ENCODE results near the gene ORMDL3.
"Not testable (repeated sequence)": the region's sequence is repeated elsewhere in the genome, so short reads cannot be mapped to it uniquely, and the experiment has no call there.

Gene ORMDL3

DNA sequence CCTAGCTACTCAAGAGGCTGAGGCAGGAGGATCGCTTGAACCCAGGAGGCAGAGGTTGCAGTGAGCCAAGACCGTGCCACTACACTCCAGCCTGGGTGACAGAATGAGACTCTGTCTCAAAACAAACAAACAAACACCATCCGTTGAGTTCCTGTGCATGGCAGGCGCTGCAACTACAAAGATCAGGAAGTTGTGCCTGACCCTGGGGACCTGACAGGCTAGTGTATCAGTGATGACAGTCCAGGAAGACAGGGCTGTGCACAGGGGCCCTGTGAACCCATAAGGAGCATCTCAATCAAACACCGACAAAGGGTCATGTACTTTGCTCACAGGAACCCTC is 21.1 kb upstream of the ORMDL3 start:
- DNase-seq, result not testable (repeated sequence)

DNA sequence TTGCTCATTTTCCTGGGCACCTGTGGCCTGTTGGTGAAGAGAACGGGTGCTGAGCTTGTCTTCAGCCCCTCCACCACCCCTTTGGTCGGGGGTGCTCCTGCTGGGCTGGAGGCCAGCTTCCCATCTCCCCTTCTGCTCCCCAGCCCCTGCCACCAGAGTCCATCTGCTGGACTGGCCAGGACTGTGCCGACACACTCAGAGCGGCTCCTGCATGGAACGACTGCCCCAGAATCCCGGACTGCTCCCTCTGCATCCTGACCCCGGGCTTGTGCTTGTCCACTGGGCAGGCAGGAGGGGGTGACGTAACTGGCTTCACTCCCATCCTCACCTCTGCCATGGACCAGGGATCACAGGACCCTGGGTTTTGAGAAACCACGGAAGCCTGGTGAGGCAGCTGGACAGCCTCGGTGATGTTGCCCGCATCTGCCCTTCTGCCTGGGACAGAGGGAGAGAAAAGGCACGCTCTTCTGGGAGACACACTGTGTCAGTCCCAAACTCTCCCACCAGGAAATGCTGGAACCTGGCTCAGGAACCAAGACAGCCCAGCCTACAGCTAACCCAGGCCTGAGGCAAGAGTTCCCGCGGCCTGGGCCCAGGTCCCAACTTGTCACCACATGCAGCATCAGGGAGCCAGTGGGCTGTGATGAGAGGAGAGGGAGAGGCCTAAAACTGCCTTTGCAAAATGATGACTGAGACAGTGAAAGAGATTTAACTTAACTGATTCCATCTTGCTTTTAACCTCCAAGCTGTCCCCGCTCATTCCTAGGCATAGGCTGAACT is 19.3 kb upstream of the ORMDL3 start:
- no peak for DNase-seq

DNA sequence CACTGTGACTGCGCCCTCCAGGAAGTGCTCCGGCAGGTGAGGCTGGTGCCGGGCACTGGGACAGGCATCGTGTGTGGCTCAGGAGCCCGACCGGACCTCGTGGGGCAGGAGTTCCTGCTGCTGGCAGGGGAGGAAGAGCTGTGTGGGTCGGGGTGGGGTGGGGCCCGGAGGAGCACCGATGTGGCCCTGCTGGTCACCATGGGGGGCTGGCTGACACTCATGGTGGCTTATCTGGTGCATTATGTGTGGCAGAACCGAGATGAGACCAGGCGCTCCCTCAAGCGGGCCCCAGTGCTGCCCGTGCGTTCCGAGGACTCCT is 17.0 kb upstream of the ORMDL3 start:
- no peak for DNase-seq

DNA sequence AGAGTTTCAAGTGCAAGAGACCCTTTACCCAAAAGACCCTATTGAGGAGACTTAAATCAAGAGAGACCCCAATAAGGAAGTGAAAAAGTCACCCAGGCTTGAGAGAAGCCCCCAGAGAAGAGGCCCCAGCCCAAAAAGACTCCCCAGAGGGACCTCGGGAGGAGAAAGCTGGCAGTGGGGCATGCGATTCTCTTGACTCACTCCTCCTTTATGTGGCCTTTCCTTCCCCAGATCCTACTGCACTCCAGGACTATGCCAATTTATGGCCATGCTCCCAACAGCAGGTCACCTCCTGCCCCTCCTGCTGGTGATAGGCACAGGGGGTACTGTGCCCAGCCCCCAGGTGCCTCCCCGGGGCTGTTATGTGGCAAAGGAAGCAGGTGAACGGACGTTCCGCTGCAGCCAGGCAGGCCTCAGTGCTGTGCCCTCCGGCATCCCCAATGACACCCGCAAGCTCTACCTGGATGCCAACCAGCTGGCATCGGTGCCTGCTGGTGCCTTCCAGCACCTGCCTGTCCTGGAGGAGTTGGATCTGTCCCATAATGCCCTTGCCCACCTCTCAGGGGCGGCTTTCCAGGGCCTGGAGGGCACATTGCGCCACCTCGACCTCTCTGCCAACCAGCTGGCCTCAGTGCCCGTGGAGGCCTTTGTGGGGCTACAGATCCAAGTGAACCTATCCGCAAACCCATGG is 16.4 kb upstream of the ORMDL3 start:
- no peak for DNase-seq

DNA sequence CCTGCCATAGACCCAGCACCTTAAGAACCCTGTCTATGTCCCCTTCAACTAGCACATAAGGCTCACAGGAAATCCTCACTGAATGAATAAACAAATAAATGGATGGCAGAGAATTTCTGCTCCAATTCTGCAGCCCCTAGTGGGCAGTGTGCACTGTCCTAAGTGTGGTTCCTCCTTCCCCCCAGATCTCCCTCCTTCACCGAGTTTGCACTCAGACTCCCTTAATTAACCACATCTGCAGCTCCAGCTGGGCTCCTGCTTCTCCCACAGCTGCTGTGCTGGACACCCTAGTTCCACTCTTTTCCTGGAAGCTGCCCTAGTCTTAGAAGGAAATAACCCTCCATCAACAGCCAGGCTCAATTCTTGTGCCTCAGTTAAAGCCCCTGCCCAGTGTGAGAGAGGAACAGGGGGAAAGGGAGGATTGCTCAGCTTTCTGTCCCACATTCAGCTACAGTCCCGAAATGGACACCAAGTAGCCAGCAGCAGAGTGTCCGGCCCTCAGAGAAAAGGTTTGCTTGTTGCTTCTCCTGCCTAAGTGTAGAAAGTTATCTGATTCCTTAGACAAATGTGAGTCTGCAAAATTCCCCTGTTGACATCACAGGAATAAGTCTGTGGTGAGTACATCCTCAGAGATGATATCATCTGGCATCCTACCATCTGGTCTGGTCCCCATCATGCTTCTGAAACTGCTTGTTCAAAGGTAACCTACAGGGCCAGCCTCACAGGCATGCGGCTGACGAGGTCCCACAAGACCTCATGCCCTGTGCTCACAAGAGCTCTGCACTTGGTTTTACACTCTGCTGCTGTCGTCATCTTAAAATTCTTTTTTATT is 12.4 kb upstream of the ORMDL3 start:
- no peak for DNase-seq

DNA sequence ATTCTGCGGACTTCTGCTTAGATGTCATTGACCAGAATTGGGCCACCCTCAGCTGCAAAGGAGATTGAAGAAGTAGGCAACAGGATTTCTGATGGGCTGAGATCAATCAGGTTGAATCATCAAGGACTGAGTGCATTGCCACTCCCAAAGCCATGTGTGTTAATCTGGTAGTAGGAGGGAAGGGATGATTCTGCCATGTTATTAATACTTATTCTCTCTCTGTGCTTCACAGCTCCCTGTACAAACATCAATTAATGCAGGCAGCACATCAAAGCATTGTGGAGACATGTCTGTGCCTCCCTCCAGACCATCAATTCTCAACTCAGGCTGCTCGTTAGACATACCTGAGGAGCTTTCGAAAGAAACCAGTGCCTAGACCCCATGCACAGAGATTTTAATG is 11.7 kb upstream of the ORMDL3 start:
- DNase-seq, result no peak

DNA sequence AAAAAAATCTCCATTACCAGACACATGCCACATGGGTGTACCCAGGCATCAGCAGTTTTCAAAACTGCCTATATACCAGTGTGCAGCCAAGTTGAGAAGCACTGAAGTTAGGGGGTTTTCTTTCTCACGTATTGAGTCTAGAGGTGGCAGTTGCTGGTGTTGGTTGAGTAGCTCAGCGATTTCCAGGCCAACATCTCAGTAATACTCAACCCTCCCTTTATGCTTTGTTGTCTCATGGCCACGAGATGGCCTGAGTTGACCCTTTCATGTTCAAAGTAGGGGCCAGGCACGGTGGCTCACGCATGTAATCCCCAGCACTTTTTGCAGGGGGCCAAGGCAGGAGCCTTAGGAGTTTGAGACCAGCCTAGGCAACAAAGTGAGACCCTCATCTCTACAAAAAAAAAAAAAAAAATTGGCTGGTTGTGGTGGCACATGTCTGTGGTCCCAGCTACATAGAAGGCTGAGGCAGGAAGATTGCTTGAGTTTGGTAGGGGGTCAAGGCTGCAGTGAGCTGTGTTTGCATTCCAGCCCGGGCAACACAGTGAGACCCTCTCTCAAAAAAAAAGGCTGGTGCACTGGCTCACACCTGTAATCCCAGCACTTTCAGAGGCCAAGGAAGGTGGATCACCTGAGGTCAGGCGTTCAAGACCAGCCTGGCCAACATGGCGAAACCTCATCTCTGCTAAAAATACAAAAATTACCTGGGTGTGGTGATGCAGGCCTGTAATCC is 10.9 kb upstream of the ORMDL3 start:
- no peak for DNase-seq

DNA sequence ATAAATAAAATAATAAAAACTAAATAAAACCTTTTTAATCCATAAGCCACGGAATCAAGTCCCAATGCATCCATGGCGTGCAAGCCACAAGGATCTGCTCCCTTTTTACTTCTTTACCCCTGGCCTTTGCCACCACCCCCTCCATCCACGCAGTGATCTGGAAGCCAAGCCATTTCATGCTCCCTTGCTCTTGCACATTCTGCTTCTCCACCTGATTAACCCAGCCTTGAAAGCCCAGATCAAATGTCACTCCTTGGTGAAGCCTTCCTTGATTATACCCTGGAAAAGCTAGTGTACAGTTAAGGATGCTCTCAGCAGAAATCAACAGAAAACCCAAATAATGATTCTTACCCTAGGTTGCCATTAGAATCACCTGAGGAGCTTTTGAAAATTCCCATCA is 10.0 kb upstream of the ORMDL3 start:
- no peak for DNase-seq

DNA sequence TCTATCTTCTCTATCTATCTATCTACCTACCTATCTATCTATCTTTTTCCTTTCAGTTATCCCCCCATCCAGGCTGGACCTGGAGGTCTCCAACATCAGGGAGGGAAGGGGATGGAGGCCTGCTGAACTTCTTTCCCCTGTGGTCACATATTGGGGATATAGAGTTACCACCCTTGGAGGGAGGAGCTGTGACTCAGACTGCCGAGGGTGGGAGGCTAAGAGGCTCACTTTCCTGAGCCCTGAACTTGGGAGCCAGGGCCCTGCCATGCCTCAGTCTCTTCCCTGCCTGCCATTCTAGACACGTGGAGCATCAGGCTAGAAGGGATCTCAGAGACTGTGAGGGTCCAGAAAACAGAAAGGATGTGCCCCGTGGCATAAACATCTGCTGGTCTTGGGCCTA is 8.5 kb upstream of the ORMDL3 start:
- DNase-seq, result no peak

DNA sequence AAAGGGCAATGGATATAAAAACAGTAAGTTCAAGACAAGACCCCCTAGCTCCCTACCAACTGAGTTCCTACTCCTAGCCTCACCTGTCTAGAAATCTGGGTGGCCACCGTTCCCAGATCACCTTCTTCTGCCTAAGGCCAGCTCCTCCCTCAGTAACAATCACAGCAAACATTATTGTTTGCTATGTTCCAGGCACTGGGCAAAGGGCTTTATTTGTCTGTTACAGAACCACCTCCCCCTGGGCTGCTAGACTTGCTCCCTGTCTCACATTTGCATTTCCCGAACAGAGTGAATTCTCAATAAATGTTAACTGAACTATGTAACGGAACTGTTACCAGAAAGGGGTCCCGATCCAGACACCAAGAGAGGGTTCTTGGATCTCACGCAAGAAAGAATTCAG is 6.9 kb upstream of the ORMDL3 start:
- DNase-seq, result no peak

DNA sequence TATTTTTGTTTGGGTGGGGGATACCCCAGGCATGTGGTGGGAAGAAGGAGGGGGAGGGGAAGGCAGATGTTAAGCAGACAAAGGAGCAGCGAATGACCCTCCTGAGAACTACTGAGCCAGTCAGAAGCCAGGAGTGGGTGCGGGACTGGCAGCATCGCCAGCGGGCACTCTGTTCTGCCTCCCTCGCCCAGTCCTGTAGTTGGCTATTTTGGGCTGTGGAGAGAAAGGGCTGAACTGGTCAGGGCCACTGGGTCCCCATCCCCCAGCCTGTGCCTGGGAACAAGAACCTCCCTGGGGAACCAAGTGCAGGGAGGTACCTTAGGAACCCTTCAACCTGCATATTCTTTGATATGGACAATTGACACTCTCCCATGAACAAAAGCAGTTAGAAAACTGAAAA is 6.5 kb upstream of the ORMDL3 start:
- no peak for DNase-seq

DNA sequence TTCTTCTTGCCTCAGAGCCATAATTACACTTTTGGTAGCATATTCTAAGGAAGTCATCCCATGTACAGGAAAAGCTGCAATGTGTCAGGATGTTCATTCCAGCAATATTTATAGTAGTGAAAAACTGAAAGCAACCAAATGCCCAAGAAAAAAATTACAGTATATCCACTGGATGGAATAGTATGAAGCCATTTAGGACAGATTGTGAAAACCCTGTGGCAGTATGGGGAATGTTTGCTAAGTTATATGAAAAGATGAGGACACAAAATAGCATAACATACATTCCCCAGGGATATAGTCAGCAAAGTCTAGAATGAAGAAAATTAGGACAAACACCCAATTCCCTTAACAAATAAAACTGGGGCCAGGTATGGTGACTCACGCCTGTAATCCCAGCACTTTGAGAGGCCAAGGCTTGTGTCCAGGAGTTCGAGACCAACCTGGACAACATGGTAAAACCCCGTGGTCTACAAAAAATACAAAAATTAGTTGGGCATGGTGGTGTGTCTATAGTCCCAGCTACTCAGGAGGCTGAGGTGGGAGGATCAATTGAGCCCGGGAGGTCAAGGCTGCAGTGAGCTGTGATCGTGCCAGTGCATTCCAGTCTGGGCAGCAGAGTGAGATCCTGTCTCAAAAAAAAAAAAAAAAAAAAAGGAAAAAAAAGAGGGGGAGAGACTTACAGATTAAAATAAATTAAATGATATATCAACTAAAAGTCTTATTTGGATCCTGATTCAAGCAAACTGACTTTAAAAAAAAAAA is 2.4 kb upstream of the ORMDL3 start:
- DNase-seq, result no peak

DNA sequence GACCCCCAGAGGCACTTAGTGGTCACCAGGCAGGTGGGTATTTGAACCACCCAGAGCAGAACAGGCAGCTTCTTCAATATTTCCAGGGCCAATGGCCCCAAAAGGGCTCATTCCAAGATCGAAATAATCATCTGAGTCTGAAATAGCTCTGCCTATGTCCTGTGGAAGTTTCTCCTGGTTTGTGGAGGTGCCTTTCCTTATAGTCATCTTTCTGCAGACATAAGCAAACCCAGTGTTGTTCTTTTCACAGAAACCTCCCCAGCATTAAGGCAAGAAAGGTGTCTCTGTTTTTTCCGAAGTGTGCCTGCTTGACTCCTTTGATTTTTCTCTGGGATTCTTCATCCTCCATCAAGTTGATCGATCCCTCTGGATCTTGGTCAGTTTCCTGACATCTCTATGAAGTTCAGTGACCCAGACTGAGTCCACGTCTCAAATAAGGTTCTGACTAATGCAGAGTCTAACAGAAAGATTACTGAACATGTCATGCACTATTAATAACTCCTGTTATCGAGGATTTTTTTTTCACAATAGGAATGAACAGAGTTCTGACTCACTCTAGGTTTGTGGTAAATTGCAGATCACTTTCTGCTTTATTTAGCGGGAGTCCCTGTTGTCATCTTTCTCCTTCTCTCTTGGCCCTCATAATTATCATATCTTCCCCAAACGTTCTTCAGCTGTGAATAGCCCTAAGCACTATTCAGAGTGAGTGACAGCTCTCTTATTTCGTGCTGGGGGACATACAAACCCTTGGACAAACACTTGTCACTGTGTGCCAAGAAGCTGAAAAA is 1.7 kb upstream of the ORMDL3 start:
- DNase-seq, result no peak

DNA sequence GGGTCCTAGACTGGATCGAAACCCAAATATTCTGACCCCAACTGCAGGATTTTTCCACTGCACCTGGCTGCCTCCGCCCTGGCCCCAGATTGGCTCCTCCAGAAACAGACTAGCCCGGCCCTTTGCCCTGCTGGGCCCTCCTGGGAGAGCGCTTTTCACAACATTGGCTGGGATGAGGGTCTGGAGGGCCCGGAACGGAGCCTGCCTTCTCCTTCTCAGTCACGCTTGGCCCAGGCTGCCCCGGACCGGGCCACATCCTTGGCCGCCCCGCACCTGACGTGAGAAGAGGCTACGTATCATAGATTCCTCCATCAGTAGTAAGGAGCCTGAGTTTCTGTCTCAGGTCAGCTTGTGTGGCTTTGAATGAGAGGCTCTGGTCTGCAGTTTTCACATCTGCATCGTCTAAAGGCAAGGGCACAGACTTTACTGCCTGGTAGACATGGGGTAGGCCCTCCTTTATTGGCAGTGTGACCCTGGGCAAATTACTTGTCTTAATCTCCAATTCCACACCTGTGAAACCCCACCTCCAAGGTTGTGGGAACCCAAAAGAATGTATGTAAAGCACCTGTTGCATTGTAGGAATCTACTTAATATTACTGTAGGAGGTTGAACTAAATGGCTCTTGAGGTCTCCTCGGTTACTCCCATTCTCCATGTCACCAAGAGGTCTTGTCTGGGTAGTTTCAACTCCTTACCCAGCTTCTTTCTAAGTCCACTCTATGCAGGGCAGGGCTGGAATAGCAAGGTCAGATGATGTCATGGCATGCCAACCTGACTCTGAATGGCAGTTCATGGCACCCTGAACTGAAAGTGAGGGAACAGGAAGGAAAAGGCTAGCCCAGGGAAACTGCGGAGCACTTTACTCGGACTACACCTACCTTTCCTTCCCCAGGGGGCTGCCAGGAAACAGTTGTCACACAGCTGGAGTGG is 792 bp upstream of the ORMDL3 start:
- DNase-seq, result no peak

DNA sequence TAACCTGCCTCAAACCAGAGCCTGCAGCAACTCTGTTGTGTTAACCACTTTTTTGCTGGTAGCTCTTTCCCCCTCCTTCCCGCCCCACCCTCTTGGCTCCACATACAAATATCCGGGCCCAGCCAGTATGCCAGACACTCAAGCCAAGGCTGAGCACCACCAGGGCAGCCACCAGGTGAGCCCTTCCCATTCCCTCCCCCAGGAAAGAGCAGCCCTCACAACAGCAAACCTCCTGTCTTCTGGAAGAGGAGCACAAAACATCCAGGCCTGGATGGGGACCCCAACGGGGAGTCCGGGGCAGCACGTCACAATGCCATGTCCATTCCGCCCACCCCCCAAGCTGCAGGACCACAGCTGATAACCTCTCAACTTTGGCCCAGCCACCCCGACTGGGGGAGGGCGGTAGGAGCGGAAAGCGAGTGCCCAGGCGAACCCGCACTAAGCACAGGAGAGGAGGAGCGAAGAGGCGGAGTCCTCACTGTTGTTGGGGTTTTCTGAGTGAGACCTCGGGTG is 757 bp downstream of the ORMDL3 start:
- peak; percentile 26 for DNase-seq

DNA sequence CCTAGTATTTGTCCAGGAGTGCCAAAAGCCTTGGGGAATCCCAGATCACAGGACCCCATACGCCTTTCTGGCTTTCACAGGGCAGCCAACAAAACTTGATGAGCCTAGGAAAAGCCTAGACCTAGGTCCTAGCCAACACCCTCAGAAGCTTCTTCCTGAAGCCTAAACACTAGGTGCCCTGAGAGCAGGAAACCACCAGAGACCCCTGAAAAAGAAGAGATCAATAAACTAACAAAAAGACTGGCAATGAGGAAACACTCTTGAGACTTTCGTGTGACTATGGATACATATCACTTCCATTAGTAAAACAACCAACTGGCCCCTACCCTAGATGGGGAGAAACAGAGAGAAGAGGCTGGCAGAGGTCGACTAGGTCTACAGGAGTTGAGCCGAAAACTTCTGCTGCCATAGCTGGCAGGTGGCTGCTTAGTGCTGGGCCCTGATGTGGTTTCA is 1.2 kb downstream of the ORMDL3 start:
- no peak for DNase-seq

DNA sequence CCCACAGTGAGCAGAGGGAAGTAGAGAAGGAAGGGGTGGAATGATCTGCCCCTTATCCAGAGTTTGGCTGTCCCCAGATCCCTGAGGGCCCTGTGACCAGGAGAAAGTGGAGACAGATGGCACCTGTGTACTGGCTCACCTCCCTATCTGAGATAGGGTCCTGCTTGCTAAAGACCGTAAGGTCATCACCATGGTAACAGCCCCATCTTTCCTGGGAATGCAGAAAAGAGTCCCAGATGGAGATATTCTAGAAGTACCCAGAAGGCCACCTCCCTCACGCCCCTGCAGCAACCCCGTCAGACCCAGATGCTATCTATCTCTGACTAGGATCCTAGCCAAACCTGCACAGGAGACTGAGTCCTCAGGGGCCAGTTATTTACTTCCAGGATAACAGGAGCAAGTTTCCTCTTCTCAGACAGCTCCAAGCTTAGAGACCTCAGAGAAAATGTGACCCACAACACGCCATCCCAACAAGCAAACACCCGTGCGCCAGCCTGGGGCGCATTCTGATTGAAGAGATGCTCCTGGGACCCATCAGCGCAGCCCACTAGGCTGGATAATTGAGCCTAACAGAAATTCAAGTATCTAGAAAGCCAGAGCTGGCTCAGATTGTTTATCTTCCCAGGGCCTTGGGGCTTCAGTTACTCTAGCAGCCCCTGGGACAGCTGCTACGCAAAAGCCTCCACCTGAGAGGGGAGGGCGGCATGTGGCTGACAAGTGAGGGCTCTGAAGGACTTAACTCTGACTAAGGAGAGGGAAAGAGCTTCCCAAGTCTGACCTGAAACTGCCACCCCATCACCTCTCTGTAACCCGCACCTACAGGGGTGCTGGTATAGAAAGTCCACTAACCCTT is 1.9 kb downstream of the ORMDL3 start:
- DNase-seq, result no peak

DNA sequence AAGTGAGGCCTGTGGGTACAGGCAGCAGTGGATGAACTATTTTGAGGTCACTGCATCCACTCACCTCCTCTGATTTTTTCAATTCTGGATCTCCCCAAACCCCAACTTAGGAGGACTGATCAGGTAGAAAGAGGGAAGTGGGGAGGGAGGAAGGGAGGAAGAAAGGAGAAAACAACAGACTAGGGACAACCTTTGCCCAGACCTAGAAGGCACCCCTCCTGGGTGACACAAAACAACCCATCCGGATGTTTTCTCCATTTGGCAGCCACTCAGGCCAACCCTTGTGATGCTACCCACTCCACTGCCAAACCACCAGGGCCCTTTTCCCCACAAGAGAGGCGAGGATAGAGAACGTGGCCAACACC is 2.7 kb downstream of the ORMDL3 start:
- DNase-seq, result no peak

All from DMS79 treated with DMSO at 0.1 percent for 48 hours (cell line).